DND-41 (cell line): ENCODE measurements around the gene MYH13.

Source experiments
- CTCF ChIP-seq: IDR thresholded peaks from 2 replicates; pipeline ENCODE4 v1.5.1; 2012; ENCODE audit warnings: borderline replicate concordance, low read length, moderate library complexity, mild to moderate bottlenecking; ENCODE audit not compliant: poor library complexity, severe bottlenecking; ENCODE audit errors: extremely low read depth
- EZH2 ChIP-seq: IDR thresholded peaks from 3 replicates; pipeline ENCODE4 v1.6.1; 2012; ENCODE audit warnings: borderline replicate concordance, low read depth, mild to moderate bottlenecking, moderate library complexity, low read length, inconsistent platforms; ENCODE audit not compliant: severe bottlenecking

- TF ChIP-seq CTCF (no peak), EZH2 (no peak)
These were observed 28.0 kb downstream of the MYH13 start for GRCh38 chr17:10344816-10345215.
